Measurements from ENCODE around the gene P2RX1. TPM values are rescaled to one million over a fixed set of nuclear protein-coding genes. Genes with fewer than 3 reads are reported as not detected.
"Not testable (repeated sequence)": the region's sequence is repeated elsewhere in the genome, so short reads cannot be mapped to it uniquely, and the experiment has no call there.

The P2RX1 gene
- total RNA-seq, 1 donor from 2014 or later, result not detected

- no peak for DNase-seq (ENCODE audit: low read depth in 2 of 2)
These were observed 54.2 kb downstream of the P2RX1 start for GRCh38 chr17:3861761-3862681.

GRCh38 chr17:3860939-3861700 lies 55.1 kb downstream of the P2RX1 start:
- DNase-seq (ENCODE audit: low read depth in 2 of 2), result no peak

- DNase-seq (ENCODE audit: low read depth in 2 of 2), result no peak
These were observed 56.3 kb downstream of the P2RX1 start for GRCh38 chr17:3859940-3860339.

GRCh38 chr17:3857261-3858105 lies 58.8 kb downstream of the P2RX1 start:
- DNase-seq (ENCODE audit: low read depth in 2 of 2), result no peak

GRCh38 chr17:3854204-3854603 lies 62.1 kb downstream of the P2RX1 start:
- not testable (repeated sequence) for DNase-seq (ENCODE audit: low read depth in 2 of 2)

- DNase-seq (ENCODE audit: low read depth in 2 of 2), result no peak
These were observed 63.7 kb downstream of the P2RX1 start for GRCh38 chr17:3852561-3852960.

GRCh38 chr17:3851461-3852100 lies 64.7 kb downstream of the P2RX1 start:
- no peak for DNase-seq (ENCODE audit: low read depth in 2 of 2)

GRCh38 chr17:3848229-3848835 lies 67.9 kb downstream of the P2RX1 start:
- no peak for DNase-seq (ENCODE audit: low read depth in 2 of 2)

GRCh38 chr17:3847165-3847670 lies 69.0 kb downstream of the P2RX1 start:
- DNase-seq (ENCODE audit: low read depth in 2 of 2), result no peak

Other genes starting within 250 kb of the P2RX1 start
- 176 and 204 TPM in 2 replicates for gene TAX1BP3, start 247.9 kb downstream of the P2RX1 start, total RNA-seq
- 13.9 and 18.3 TPM in 2 replicates for gene EMC6, start 247.7 kb downstream of the P2RX1 start, total RNA-seq
- 0.20 and 0.44 TPM in 2 replicates for gene P2RX5, start 220.3 kb downstream of the P2RX1 start, total RNA-seq
- 1.6 and 3.3 TPM in 2 replicates for gene HASPIN, start 192.6 kb downstream of the P2RX1 start, total RNA-seq
- gene ITGAE, start 115.3 kb downstream of the P2RX1 start, total RNA-seq, result 12.3 and 14.4 TPM in 2 replicates
- 10.5 and 11.5 TPM in 2 replicates for gene NCBP3, start 70.2 kb downstream of the P2RX1 start, total RNA-seq
- gene CAMKK1, start 23.4 kb downstream of the P2RX1 start, total RNA-seq, result 0.65 and 0.79 TPM in 2 replicates
- under 0.01 TPM in 2 replicates for gene ATP2A3, start 48.0 kb upstream of the P2RX1 start, total RNA-seq
- gene ZZEF1, start 226.6 kb upstream of the P2RX1 start, total RNA-seq, result 21.1 and 29.4 TPM in 2 replicates
- 31.0 and 37.3 TPM in 2 replicates for gene CYB5D2, start 226.7 kb upstream of the P2RX1 start, total RNA-seq

Data from lung microvascular endothelial cell (primary cell).